ENCODE measurements around the gene STK11IP.

- TF ChIP-seq CTCF (conservative IDR thresholded peaks at IDR 0.05), result no peak
- TF ChIP-seq EZH2 (IDR thresholded peaks at IDR 0.05; ENCODE audit: low read depth), result no peak
These were observed 25.2 kb upstream of the STK11IP start, which contains the start of gene INHA for GRCh38 chr2:219572237-219573001.

Data from PC-9 (cell line).